ENCODE results near the gene ALDH9A1. TPM values are rescaled to one million over a fixed set of nuclear protein-coding genes. Genes with fewer than 3 reads are reported as not detected.

ALDH9A1 gene
- polyA plus RNA-seq, 3 donors: 33.3 to 122 (median 63.1) TPM

- 14 to 21% (median 21%) methylated on average over 5 of the region's 5 CpGs for WGBS, 3 donors
- H3K27ac ChIP-seq (ENCODE audit: low read depth, low read length): no peak overlapping the region
Observed at GRCh38 chr1:165632152-165632469, 66.3 kb downstream of the ALDH9A1 start.

GRCh38 chr1:165631342-165632151, 66.8 kb downstream of the ALDH9A1 start:
- H3K27ac ChIP-seq (ENCODE audit: low read depth, low read length): peak overlapping the region; percentile 2
- WGBS, 3 donors: 0 to 1% (median 0%) methylated on average over 31 of the region's 31 CpGs

GRCh38 chr1:165630629-165631341, 67.6 kb downstream of the ALDH9A1 start, which contains the start of gene MGST3:
Gene MGST3, plus strand, starts transcription at chr1:165631234. Its CDS starts 18,614 bp downstream, at chr1:165649848.
- H3K27ac ChIP-seq (ENCODE audit: low read depth, low read length): peak within 1 kb of the TSS; percentile 2
- 0 to 1% (median 1%) methylated on average over 51 to 56 of the region's 56 CpGs for WGBS, 3 donors

GRCh38 chr1:165629848-165630628, 68.3 kb downstream of the ALDH9A1 start:
- WGBS, 3 donors: 5 to 7% (median 6%) methylated on average over 26 of the region's 26 CpGs
- H3K27ac ChIP-seq (ENCODE audit: low read depth, low read length): no peak overlapping the region

DNA sequence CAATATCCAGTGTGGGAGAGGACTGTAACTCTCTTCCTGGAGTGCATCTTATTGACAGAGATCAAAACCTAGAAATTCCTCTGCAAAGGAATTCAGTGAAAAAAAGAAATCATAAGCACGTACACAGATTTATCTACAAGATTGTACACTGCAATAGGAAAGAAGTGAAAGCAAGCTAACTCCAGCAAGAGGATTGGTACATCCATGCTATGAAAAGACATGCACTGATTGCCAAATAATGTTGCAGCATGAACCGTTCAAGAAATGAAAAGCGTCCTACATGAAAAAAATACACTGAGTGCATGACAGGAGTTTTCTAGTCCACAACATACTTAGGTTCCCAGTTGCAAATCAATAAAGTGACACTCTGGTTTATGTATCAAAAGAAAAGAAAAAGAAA, 69.2 kb downstream of the ALDH9A1 start:
- H3K27ac ChIP-seq (ENCODE audit: low read depth, low read length): no peak overlapping the region
- 37 to 63% (median 40%) methylated on average over 3 of the region's 3 CpGs for WGBS, 3 donors

- WGBS, 3 donors: 67 to 88% (median 71%) methylated on average over 6 of the region's 6 CpGs
Observed at GRCh38 chr1:165628147-165628822, 70.1 kb downstream of the ALDH9A1 start.

DNA sequence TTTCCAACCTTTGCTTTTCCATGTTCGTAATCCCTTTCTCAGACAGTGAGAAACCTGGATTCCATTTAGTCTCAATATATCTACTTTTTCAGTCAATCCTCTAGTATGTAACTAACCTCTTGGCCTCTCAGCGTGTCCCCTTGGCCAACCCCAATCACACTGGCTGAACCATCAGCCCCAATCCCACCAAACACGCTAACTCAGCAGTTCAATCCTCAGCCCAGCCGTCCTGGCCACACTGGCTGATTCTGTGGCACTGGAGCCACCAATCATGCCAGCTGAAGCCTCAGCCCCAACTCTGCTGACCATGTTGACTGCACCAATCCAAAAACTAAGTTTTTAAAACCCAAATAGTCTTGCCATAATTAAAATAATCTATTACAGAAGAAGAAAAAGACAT, 73.9 kb downstream of the ALDH9A1 start:
- WGBS, 3 donors: 86 to 91% (median 86%) methylated on average over 4 of the region's 4 CpGs
- H3K27ac ChIP-seq (ENCODE audit: low read depth, low read length): no peak overlapping the region

More at GRCh38 chr1:165628147-165628822, 70.1 kb downstream of the ALDH9A1 start:
- H3K27ac ChIP-seq (ENCODE audit: low read depth, low read length): no peak overlapping the region

DNA sequence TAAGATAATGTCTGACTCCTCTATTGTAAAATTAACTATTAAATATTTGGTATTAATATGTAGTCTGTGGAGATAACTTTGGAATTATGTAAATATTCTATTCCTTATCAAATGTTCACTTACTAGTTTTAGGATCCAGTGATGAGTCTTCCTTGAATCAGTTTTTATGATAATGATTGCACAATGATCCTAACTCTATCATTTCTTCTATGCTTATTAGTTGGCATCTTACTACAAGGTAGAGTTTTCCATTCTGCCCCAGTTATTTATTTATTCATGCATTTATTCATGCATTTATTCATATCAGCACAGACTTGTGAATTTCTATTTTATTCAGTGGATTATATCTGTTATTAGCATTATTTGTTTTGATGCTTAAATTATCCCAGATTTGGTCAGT, 74.7 kb downstream of the ALDH9A1 start:
- H3K27ac ChIP-seq (ENCODE audit: low read depth, low read length): no peak overlapping the region

GRCh38 chr1:165619647-165620151, 78.7 kb downstream of the ALDH9A1 start:
- H3K27ac ChIP-seq (ENCODE audit: low read depth, low read length): no peak overlapping the region
- WGBS, 3 donors: 58 to 70% (median 61%) methylated on average over 1 of the region's 1 CpG

DNA sequence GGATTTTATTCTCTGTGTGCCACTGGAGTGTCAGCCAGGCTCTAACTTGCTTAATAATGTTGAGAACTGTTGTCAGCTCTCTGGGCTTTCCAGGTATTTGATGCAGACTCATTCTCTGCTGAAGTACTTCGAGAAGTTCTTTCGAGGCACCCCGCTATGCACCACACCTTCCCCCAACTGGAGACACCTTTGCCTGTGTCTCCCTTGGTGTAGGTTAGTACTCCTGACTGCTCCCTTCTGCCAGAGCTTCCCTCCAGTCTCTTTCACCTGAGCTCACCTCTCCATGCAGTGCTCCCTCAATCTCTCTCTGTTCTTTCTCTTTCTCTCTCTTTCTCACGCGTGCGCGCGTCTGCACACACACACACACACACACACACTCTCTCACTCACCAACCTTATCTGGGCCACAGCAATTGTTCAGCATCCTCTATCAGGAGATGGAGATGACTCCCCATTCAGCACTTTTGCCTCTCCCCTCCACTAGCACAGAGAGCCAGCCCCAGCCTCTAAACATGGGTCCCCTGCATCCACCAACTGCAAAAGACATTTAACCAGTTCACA, 81.3 kb downstream of the ALDH9A1 start:
- WGBS, 3 donors: 86 to 89% (median 87%) methylated on average over 8 of the region's 8 CpGs
- no peak overlapping the region for H3K27ac ChIP-seq (ENCODE audit: low read depth, low read length)

DNA sequence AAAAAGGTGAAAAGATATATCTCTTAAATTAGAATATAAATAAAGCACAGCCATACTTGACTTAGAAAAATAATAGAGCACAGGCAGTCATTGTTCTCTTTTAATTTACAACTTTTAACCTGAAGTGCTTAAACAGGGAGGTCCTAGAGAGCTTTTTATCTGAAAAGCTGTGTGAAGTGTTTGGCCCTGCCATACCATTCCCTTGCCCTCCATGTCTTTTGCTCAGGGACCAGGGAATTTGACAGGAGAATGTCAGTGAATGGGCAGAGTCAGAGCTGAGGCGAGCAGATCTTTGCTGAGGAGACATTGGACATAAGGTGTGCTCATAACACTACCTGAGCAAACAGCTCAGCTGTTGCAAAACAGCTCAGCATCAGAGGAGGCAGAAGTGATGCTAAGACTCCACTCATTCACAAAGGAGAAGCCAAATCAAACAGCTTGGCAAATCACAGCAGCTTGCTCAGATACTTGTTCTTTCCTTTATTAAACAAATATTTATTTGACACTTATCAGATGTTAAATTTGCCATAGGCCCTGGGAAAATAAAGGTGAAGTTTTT, 82.2 kb downstream of the ALDH9A1 start:
- 48 to 75% (median 73%) methylated on average over 1 of the region's 1 CpG for WGBS, 3 donors

More for the DNA sequence above, 82.2 kb downstream of the ALDH9A1 start:
- H3K27ac ChIP-seq (ENCODE audit: low read depth, low read length): no peak overlapping the region

Other genes with a start within 250 kb of the ALDH9A1 start
- gene LRRC52, start 154.6 kb downstream of the ALDH9A1 start, polyA plus RNA-seq: not detected
- 100 to 1,000 TPM; 145 to 565 (median 280) TPM for gene MGST3, start 67.3 kb downstream of the ALDH9A1 start, polyA plus RNA-seq
- gene TMCO1, start 70.3 kb upstream of the ALDH9A1 start, polyA plus RNA-seq: 10 to 100 TPM; 41.8 to 58.3 (median 44.6) TPM
- gene UCK2, start 129.1 kb upstream of the ALDH9A1 start, polyA plus RNA-seq: 10 to 100 TPM in 2 of 3 donors, 1 to 10 TPM in 1; 6.7 to 22.6 (median 15.8) TPM